Stomach (tissue), 9 donors: ENCODE data around the gene SLC7A11. TPM values are rescaled to one million over a fixed set of nuclear protein-coding genes. Genes with fewer than 3 reads are reported as not detected.
A peak's percentile ranks its signal among the peaks of the same experiment; 100 is the strongest.

Source experiments
- DNase-seq, 2 donors: peaks; one replicate each; pipeline versions ENCODE4 v3.0.0 to v3.0.0-alpha.2; 2013 to 2019
- H3K27ac ChIP-seq, 5 donors: fragments of 200-600 bp in 4 of 5; sonication (generic) in 4 of 5; one replicate each; pipeline ENCODE4 v1.5.1; 2013 to 2019; ENCODE audit warnings: mild to moderate bottlenecking in 1 of 5, moderate library complexity in 1 of 5
- H3K27me3 ChIP-seq, 3 donors: fragments of 200-600 bp; sonication (generic); one replicate each; pipeline ENCODE4 v1.5.1; 2017 to 2019; ENCODE audit warnings: mixed run types in 1 of 3
- H3K36me3 ChIP-seq, 4 donors: fragments of 200-600 bp; sonication (generic); 1 replicate in 3 of 4; 2 replicates in 1 of 4; pipeline ENCODE4 v1.5.1; 2016 to 2019
- H3K4me1 ChIP-seq, 4 donors: fragments of 200-600 bp; sonication (generic); one replicate each; pipeline ENCODE4 v1.5.1; 2016 to 2019
- H3K4me3 ChIP-seq, 4 donors: fragments of 200-600 bp; sonication (generic) in 3 of 4; one replicate each; pipeline ENCODE4 v1.5.1; 2016 to 2019; ENCODE audit warnings: mild to moderate bottlenecking in 1 of 4
- H3K9me3 ChIP-seq, 4 donors: fragments of 200-600 bp; sonication (generic); one replicate each; pipeline ENCODE4 v1.5.1; 2016 to 2019
- EP300 ChIP-seq: sonication (generic); formaldehyde crosslinking; IDR thresholded peaks from one replicate; pipeline ENCODE4 v1.6.1; 2017; ENCODE audit warnings: antibody characterized with exemption
- POLR2A ChIP-seq, 4 donors: fragments of 450-650 bp; IDR thresholded peaks; one replicate each; pipeline ENCODE4 v1.6.1; 2016; ENCODE audit warnings: antibody characterized with exemption in 4 of 4, control low read depth in 2 of 4, mild to moderate bottlenecking in 1 of 4, moderate library complexity in 1 of 4
- POLR2AphosphoS5 ChIP-seq, 3 donors: sonication (generic); formaldehyde crosslinking; IDR thresholded peaks; one replicate each; pipeline ENCODE4 v1.6.1; 2016; ENCODE audit warnings: antibody characterized with exemption in 3 of 3
- WGBS, 5 donors: extraction: QIAGEN DNeasy Blood & Tissue Kit in 3 of 5; methylation state at CpG; one replicate each; pipeline versions ENCODE4 v1.1.5 to v1.1.7; 2013 to 2018; 5-methylcytosine and 5-hydroxymethylcytosine counted together
- intact Hi-C: fragments of 100-400 bp; cut with DNase I; formaldehyde crosslinking; loops from one replicate; pipeline ENCODE4 v1.15.1; 2023; ENCODE audit warnings: low total_unique reads
- polyA plus RNA-seq, 3 donors: library from polyadenylated mRNA; stranded (reverse); fragments of 200-250 nt; gene quantifications; one replicate each; pipeline ENCODE4 v1.2.3, GENCODE V29; 2013
- total RNA-seq, 5 donors: library from RNA; depleted of rRNA; stranded (reverse); fragments of >200 nt; gene quantifications; one replicate each; pipeline versions ENCODE4 v1.1.0 to v1.2.3, GENCODE V29; 2014 to 2016
- TF ChIP-seq, protein P1 (sequence below), 7 experiments: fragments of 450-650 bp in 4 of 7; fragments of 200-600 bp in 3 of 7; sonication (generic) in 3 of 7; IDR thresholded peaks; one replicate each; pipeline ENCODE4 v1.5.1; 2016 to 2019; ENCODE audit warnings: antibody characterized with exemption in 7 of 7, control low read depth in 2 of 7, mild to moderate bottlenecking in 1 of 7
- donor health status: healthy with polysubstance abuse.
- donor health status: Bipolar disorder and iron deficiency.
- donor health status: healthy.

Gene SLC7A11
- total and polyA plus RNA-seq, 8 donors: 0.50 to 15.8 (median 2.3) TPM; not detected in 1

GRCh38 chr4:138135610-138136009 lies 106.5 kb downstream of the SLC7A11 start:
- intact Hi-C loops: no loop called here
- Histone ChIP-seq H3K27me3 (no peaks in the 10 kb centered on the region), H3K9me3 (peaks cover 0 to 27% (median 20%) of the 10 kb centered on the region in 4 donors), H3K4me3 (no peak overlapping the region), H3K27ac (no peak overlapping the region), H3K4me1 (no peaks in the 10 kb centered on the region), H3K36me3 (no peaks in the 10 kb centered on the region)
- WGBS, 5 donors: 53 to 63% (median 58%) methylated on average over 2 of the region's 2 CpGs
- TF ChIP-seq POLR2AphosphoS5 (IDR thresholded peaks at IDR 0.05) (no peak), EP300 (no peak), POLR2A (IDR thresholded peaks at IDR 0.05) (no peak)
- TF ChIP-seq, protein P1, sequence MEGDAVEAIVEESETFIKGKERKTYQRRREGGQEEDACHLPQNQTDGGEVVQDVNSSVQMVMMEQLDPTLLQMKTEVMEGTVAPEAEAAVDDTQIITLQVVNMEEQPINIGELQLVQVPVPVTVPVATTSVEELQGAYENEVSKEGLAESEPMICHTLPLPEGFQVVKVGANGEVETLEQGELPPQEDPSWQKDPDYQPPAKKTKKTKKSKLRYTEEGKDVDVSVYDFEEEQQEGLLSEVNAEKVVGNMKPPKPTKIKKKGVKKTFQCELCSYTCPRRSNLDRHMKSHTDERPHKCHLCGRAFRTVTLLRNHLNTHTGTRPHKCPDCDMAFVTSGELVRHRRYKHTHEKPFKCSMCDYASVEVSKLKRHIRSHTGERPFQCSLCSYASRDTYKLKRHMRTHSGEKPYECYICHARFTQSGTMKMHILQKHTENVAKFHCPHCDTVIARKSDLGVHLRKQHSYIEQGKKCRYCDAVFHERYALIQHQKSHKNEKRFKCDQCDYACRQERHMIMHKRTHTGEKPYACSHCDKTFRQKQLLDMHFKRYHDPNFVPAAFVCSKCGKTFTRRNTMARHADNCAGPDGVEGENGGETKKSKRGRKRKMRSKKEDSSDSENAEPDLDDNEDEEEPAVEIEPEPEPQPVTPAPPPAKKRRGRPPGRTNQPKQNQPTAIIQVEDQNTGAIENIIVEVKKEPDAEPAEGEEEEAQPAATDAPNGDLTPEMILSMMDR (IDR thresholded peaks at IDR 0.05): no peak
- DNase-seq: no peak

- Histone ChIP-seq H3K9me3 (peaks cover 0 to 9% (median 0%) of the 10 kb centered on the region in 4 donors), H3K4me1 (peaks cover 0 to 7% (median 0%) of the 10 kb centered on the region in 4 donors), H3K27me3 (no peaks in the 10 kb centered on the region), H3K27ac (no peak overlapping the region), H3K36me3 (no peaks in the 10 kb centered on the region), H3K4me3 (no peak overlapping the region)
- intact Hi-C loops: no loop called here
- 64 to 93% (median 79%) methylated on average over 1 of the region's 1 CpG for WGBS, 5 donors
- DNase-seq: no peak
- TF ChIP-seq POLR2A (IDR thresholded peaks at IDR 0.05) (no peak), EP300 (no peak), POLR2AphosphoS5 (IDR thresholded peaks at IDR 0.05) (no peak)
- TF ChIP-seq, protein P1 (IDR thresholded peaks at IDR 0.05): no peak
Measured at GRCh38 chr4:138118270-138118669, 123.9 kb downstream of the SLC7A11 start.

- Histone ChIP-seq H3K4me3 (no peak overlapping the region), H3K27me3 (no peaks in the 10 kb centered on the region), H3K36me3 (no peaks in the 10 kb centered on the region), H3K27ac (no peak overlapping the region), H3K9me3 (peaks cover 0 to 5% (median 0%) of the 10 kb centered on the region in 4 donors), H3K4me1 (peaks cover 0 to 7% (median 0%) of the 10 kb centered on the region in 4 donors)
- TF ChIP-seq POLR2AphosphoS5 (IDR thresholded peaks at IDR 0.05) (no peak), EP300 (no peak), POLR2A (IDR thresholded peaks at IDR 0.05) (no peak)
- TF ChIP-seq, protein P1 (IDR thresholded peaks at IDR 0.05): no peak
- no peak for DNase-seq
- 23 to 50% (median 36%) methylated on average over 2 of the region's 2 CpGs for WGBS, 5 donors
- intact Hi-C loops: no loop called here
Measured at GRCh38 chr4:138115053-138115452, 127.1 kb downstream of the SLC7A11 start.

- Histone ChIP-seq H3K9me3 (no peaks in the 10 kb centered on the region), H3K27ac (no peak overlapping the region), H3K36me3 (no peaks in the 10 kb centered on the region), H3K4me1 (peaks cover 0 to 7% (median 0%) of the 10 kb centered on the region in 4 donors), H3K27me3 (no peaks in the 10 kb centered on the region), H3K4me3 (no peak overlapping the region)
- TF ChIP-seq POLR2A (IDR thresholded peaks at IDR 0.05) (no peak), POLR2AphosphoS5 (IDR thresholded peaks at IDR 0.05) (no peak), EP300 (no peak)
- TF ChIP-seq, protein P1 (IDR thresholded peaks at IDR 0.05): no peak
- peak in 1 of 2 donors; percentile 39 for DNase-seq
- 30 to 74% (median 56%) methylated on average over 1 of the region's 1 CpG for WGBS, 5 donors
- intact Hi-C loops: no loop called here
Measured at GRCh38 chr4:138114434-138114833, 127.7 kb downstream of the SLC7A11 start.
